Neuron (in vitro differentiated cells): Measurements from ENCODE around the gene TRAK2.
A peak's percentile ranks its signal among the peaks of the same experiment; 100 is the strongest.

ENCODE experiments used
- H2AFZ ChIP-seq: one replicate; pipeline ENCODE4 v1.6.1; 2013; ENCODE audit warnings: low read depth, mild to moderate bottlenecking, inconsistent platforms, low read length, moderate library complexity
- H3K27me3 ChIP-seq: one replicate; pipeline ENCODE4 v1.6.1; 2013; ENCODE audit warnings: low read length; ENCODE audit not compliant: insufficient read depth
- H3K36me3 ChIP-seq: one replicate; pipeline ENCODE4 v1.6.1; 2013; ENCODE audit warnings: low read length; ENCODE audit not compliant: insufficient read depth
- H3K4me1 ChIP-seq: one replicate; pipeline ENCODE4 v1.6.1; 2013; ENCODE audit warnings: low read length; ENCODE audit not compliant: insufficient read depth
- H3K4me3 ChIP-seq: 2 replicates; pipeline ENCODE4 v1.5.1; 2013; ENCODE audit warnings: mild to moderate bottlenecking, low read length, moderate library complexity
- H3K9me3 ChIP-seq: one replicate; pipeline ENCODE4 v1.6.1; 2013; ENCODE audit warnings: low read length

The TRAK2 gene

GRCh38 chr2:201360256-201360655 is 91.0 kb downstream of the TRAK2 start:
- Histone ChIP-seq H2AFZ (no peak overlapping the region), H3K4me3 (no peak overlapping the region), H3K9me3 (peaks cover 14% of the 10 kb centered on the region), H3K27me3 (no peaks in the 10 kb centered on the region), H3K4me1 (peaks cover 11% of the 10 kb centered on the region), H3K36me3 (peaks cover 3% of the 10 kb centered on the region)

GRCh38 chr2:201358684-201359083 is 92.6 kb downstream of the TRAK2 start:
- Histone ChIP-seq H3K9me3 (peaks cover 14% of the 10 kb centered on the region), H3K4me1 (peaks cover 11% of the 10 kb centered on the region), H3K27me3 (no peaks in the 10 kb centered on the region), H2AFZ (no peak overlapping the region), H3K4me3 (no peak overlapping the region), H3K36me3 (peaks cover 3% of the 10 kb centered on the region)

GRCh38 chr2:201357221-201357620 is 94.0 kb downstream of the TRAK2 start, which contains the start of gene FLACC1:
Gene FLACC1, minus strand, starts transcription at chr2:201357345. Its CDS starts 5,941 bp downstream, at chr2:201351404.
- Histone ChIP-seq H3K27me3 (no peaks in the 10 kb centered on the region), H2AFZ (peak within 1 kb of the TSS; percentile 58), H3K4me1 (peaks cover 11% of the 10 kb centered on the region), H3K9me3 (peaks cover 3% of the 10 kb centered on the region), H3K36me3 (peaks cover 3% of the 10 kb centered on the region), H3K4me3 (peak within 1 kb of the TSS; percentile 1)

GRCh38 chr2:201353116-201353515 is 98.1 kb downstream of the TRAK2 start:
- Histone ChIP-seq H3K4me3 (no peak overlapping the region), H3K4me1 (peaks cover 11% of the 10 kb centered on the region), H2AFZ (no peak overlapping the region), H3K27me3 (no peaks in the 10 kb centered on the region), H3K9me3 (no peaks in the 10 kb centered on the region), H3K36me3 (no peaks in the 10 kb centered on the region)

- H3K27me3 ChIP-seq, result no peaks in the 10 kb centered on the region
- no peak overlapping the region for H3K4me3 ChIP-seq
- no peak overlapping the region for H2AFZ ChIP-seq
These were observed 100.4 kb downstream of the TRAK2 start for GRCh38 chr2:201350879-201351278.

GRCh38 chr2:201349601-201350000 is 101.7 kb downstream of the TRAK2 start:
- Histone ChIP-seq H3K36me3 (no peaks in the 10 kb centered on the region), H3K27me3 (no peaks in the 10 kb centered on the region), H3K9me3 (no peaks in the 10 kb centered on the region), H3K4me3 (no peak overlapping the region), H3K4me1 (no peaks in the 10 kb centered on the region), H2AFZ (no peak overlapping the region)

More at GRCh38 chr2:201350879-201351278, 100.4 kb downstream of the TRAK2 start:
- Histone ChIP-seq H3K9me3 (no peaks in the 10 kb centered on the region), H3K4me1 (no peaks in the 10 kb centered on the region), H3K36me3 (no peaks in the 10 kb centered on the region)

GRCh38 chr2:201348758-201349157 is 102.5 kb downstream of the TRAK2 start:
- no peaks in the 10 kb centered on the region for H3K36me3 ChIP-seq
- H3K4me1 ChIP-seq, result no peaks in the 10 kb centered on the region
- no peak overlapping the region for H2AFZ ChIP-seq
- H3K27me3 ChIP-seq, result no peaks in the 10 kb centered on the region
- H3K4me3 ChIP-seq, result no peak overlapping the region
- H3K9me3 ChIP-seq, result no peaks in the 10 kb centered on the region

- no peak overlapping the region for H3K4me3 ChIP-seq
- no peaks in the 10 kb centered on the region for H3K27me3 ChIP-seq
- H2AFZ ChIP-seq, result no peak overlapping the region
- H3K36me3 ChIP-seq, result no peaks in the 10 kb centered on the region
- H3K4me1 ChIP-seq, result no peaks in the 10 kb centered on the region
- H3K9me3 ChIP-seq, result no peaks in the 10 kb centered on the region
These were observed 104.1 kb downstream of the TRAK2 start for GRCh38 chr2:201347138-201347537.

- Histone ChIP-seq H2AFZ (no peak overlapping the region), H3K4me1 (no peaks in the 10 kb centered on the region), H3K9me3 (no peaks in the 10 kb centered on the region), H3K36me3 (no peaks in the 10 kb centered on the region), H3K27me3 (no peaks in the 10 kb centered on the region), H3K4me3 (no peak overlapping the region)
These were observed 105.5 kb downstream of the TRAK2 start for GRCh38 chr2:201345625-201346213.

- Histone ChIP-seq H2AFZ (no peak overlapping the region), H3K4me3 (no peak overlapping the region), H3K4me1 (no peaks in the 10 kb centered on the region), H3K36me3 (no peaks in the 10 kb centered on the region), H3K9me3 (peaks cover 2% of the 10 kb centered on the region), H3K27me3 (no peaks in the 10 kb centered on the region)
These were observed 106.4 kb downstream of the TRAK2 start for GRCh38 chr2:201344663-201345366.

- H3K9me3 ChIP-seq, result peaks cover 3% of the 10 kb centered on the region
- H3K4me1 ChIP-seq, result no peaks in the 10 kb centered on the region
- H3K36me3 ChIP-seq, result no peaks in the 10 kb centered on the region
- no peak overlapping the region for H3K4me3 ChIP-seq
- no peaks in the 10 kb centered on the region for H3K27me3 ChIP-seq
- H2AFZ ChIP-seq, result no peak overlapping the region
These were observed 107.7 kb downstream of the TRAK2 start for GRCh38 chr2:201343559-201343958.

GRCh38 chr2:201342923-201343322 is 108.3 kb downstream of the TRAK2 start:
- Histone ChIP-seq H2AFZ (no peak overlapping the region), H3K4me1 (no peaks in the 10 kb centered on the region), H3K27me3 (no peaks in the 10 kb centered on the region), H3K4me3 (no peak overlapping the region), H3K36me3 (no peaks in the 10 kb centered on the region), H3K9me3 (peaks cover 3% of the 10 kb centered on the region)

GRCh38 chr2:201329409-201329808 is 121.8 kb downstream of the TRAK2 start:
- Histone ChIP-seq H2AFZ (no peak overlapping the region), H3K4me3 (no peak overlapping the region), H3K36me3 (no peaks in the 10 kb centered on the region), H3K4me1 (no peaks in the 10 kb centered on the region), H3K9me3 (no peaks in the 10 kb centered on the region), H3K27me3 (no peaks in the 10 kb centered on the region)
